T-helper 2 cell treated with Interferon-gamma antibody and Interleukin-4, amounts not matched to agents 100 ng/mL and 5 ng/mL, for 36 hours (primary cell): ENCODE measurements around the gene NME7. TPM values are rescaled to one million over a fixed set of nuclear protein-coding genes. Genes with fewer than 3 reads are reported as not detected.
"Not testable (repeated sequence)": the region's sequence is repeated elsewhere in the genome, so short reads cannot be mapped to it uniquely, and the experiment has no call there.

ENCODE experiments used
- intact Hi-C: fragments of 100-400 bp; cut with micrococcal nuclease; formaldehyde crosslinking; loops from one replicate; pipeline ENCODE4 v1.15.1; 2023
- total RNA-seq: library from RNA; stranded (reverse); gene quantifications from 2 replicates; pipeline ENCODE4 v1.2.3, GENCODE V29; 2022

The NME7 gene
- total RNA-seq, 1 donor from 2014 or later: 19.7 TPM

DNA sequence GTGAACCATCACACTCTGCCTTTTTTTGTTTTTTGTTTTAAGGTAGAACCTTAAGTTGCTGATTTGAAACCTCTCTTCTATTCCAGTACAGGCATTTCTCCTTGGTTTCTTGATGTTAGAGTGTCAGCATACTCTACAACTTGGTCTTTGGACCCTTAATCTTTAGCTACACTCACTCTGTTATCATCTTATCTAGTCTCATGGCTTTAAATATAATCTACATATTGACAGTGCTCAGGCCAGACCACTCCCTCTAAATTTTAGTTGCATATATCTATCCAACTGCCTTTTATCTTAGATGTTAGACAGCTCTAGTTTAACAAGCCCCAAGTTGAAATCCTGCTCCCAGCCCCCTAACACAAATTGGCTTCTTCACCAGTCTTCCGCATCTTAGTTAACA lies 22.1 kb downstream of the NME7 start:
- intact Hi-C loops: loop anchor here (10.0 kb wide), 1 partner anchor 211 kb away; no protein-coding TSS in a partner anchor

DNA sequence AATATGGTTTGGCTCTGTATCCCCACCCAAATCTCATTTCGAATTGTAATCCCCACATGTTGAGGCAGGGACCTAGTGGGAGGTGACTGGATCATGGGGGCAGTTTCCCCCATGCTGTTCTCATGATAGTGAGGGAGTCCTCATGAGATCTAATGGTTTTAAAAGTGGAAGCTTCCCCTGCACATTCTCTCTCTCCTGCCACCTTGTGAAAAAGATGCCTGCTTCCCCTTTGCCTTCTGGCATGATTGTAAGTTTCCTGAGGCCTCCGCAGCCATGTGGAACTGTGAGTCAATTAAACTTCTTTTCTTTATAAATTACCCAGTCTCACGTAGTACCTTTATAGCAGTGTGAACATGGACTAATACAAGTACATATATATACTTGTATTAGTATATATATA lies 25.5 kb downstream of the NME7 start:
- intact Hi-C loops: loop anchor here (10.0 kb wide), 1 partner anchor 207 kb away; no protein-coding TSS in a partner anchor

DNA sequence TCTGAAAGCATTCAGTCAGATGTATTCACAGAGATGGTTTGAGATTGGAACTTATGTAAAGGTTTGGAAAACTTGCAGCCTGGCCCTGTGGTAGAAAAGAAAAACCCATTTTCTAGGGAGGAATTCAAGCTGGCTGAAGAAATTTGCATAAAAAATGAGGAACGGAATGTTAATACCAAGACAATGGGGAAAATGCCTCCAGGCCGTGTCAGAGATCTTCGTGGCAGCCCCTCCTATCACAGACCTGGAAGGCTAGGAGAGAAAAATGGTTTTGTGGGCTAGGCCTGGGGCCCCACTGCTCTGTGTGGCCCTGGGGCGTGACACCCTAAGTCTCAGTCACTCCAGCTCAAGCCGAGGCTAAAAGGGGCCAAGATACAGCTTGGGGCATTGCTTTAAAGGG lies 26.7 kb downstream of the NME7 start:
- intact Hi-C loops: loop anchor here (10.0 kb wide), 1 partner anchor 206 kb away; no protein-coding TSS in a partner anchor

DNA sequence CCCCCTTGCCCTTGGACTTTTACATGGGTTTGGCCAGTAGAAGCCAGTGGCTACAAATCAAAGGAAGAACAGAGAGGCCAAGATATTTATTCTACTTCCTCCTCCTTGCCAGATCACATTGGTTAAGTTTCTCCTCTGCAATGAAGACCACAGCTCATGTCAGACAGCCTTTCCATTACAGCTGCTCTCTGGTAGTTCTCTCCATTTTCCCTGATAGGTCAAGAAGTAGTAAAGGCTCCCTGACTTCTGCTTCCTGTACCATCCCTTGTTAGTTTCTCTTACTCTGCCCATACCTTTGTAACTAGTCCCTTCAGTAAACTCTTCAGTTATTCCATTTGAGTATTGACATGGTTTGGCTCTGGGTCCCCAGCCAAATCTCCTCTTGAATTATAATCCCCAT lies 27.8 kb downstream of the NME7 start:
- intact Hi-C loops: loop anchor here (10.0 kb wide), 1 partner anchor 205 kb away; no protein-coding TSS in a partner anchor

DNA sequence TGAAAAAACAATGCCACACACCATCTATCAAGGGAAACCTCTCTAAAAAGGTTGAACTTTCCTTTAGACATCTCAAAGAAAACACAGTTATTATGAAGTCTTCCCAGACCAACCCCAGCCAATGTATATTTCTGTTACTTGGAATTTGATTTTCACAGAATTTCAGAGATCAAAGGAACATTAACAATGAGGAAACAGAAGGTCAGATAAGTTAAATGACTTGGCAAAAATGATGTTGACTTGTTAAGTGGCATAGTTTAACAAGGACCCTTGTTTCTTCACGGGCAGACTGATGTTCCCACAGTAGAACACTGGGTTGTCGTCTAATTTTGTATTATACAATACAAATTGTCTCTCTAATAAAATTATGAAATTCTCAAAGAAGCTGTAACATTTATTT lies 29.0 kb downstream of the NME7 start:
- intact Hi-C loops: no loop called here

DNA sequence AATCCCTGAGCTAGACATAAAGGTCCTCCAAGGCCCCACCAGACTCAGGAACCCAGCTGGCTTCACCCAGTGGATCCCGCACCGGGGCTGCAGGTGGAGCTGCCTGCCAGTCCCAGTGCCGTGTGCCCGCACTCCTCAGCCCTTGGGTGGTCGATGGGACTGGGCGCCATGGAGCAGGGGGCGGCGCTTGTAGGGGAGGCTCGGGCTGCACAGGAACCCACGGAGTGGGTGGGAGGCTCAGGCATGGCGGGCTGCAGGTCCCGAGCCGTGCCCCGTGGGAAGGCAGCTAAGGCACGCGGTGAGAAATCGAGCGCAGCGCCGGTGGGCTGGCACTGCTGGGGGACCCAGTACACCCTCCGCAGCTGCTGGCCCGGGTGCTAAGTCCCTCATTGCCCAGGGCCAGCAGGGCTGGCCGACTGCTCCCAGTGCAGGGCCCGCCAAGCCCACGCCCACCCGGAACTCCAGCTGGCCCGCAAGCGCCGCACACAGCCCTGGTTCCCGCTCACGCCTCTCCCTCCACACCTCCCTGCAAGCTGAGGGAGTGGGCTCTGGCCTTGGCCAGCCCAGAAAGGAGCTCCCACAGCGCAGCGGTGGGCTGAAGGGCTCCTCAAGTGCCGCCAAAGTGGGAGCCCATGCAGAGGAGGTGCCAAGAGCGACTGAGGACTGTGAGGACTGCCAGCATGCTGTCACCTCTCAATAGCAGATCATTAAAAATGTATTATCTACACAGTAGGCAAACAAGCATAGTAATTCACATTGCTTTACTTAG lies 30.5 kb downstream of the NME7 start:
- intact Hi-C loops: not testable (repeated sequence)

DNA sequence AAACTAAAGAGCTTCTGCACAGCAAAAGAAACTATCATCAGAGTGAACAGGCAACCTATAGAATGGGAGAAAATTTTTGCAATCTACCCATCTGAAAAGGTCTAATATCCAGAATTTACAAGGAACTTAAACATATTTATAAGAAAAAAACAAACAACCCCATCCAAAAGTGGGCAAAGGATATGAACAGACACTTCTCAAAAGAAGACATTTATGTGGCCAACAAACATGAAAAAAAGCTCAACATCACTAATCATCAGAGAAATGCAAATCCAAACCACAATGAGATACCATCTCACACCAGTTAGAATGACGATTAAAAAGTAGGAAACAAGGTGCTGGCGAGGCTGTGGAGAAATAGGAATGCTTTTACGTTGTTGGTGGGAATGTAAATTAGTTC lies 32.9 kb downstream of the NME7 start:
- intact Hi-C loops: not testable (repeated sequence)

DNA sequence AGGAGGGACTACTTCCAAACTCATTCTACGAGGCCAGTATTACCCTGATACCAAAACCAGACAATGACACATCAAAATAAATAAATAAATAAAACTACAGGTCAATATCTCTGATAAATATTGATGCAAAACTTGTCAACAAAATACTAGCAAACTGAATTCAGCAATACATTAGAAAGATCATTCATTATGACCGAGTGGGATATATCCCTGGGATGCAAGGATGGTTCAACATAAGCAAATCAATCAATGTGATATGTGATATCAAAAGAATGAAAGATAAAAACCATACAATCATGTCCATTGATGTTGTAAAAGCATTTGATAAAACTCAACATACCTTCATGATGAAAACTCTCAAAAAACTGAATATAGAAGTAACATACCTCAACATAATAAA lies 36.7 kb downstream of the NME7 start:
- intact Hi-C loops: no loop called here

DNA sequence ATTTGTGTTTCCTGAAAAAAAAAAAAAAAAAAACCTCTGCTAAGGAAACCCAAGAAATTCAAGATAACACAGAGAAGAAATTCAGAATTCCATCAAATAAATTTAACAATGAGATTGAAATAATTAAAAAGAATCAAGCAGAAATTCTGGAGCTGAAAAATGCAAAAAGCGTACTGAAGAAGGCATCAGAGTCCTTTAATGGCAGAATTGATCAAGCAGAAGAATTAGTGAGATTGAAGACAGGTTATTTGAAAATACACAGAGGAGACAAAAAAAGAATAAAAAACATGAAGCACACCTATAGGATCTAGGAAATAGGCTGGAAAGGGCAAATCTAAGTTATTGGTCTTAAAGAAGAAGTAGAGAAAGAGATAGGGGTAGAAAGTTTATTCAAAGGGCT lies 38.2 kb downstream of the NME7 start:
- intact Hi-C loops: no loop called here

DNA sequence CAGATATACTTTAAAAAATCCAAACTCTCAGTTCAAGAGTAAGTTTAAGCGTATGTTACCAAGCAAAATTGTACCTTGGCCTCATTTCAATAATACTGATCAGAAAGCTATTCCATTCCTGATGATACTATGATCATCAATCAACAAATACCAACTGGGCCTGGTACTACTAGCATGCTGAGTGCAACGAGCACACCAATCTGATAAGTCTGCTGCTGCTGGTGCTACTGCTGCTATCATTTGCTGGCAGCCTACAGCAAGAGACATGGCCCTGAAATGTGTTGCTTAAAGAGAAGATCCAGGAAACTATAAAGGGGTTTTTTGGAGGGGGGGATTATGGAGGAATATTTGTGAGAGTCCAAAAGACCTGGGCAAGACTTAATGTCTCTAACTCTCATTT lies 39.7 kb downstream of the NME7 start:
- intact Hi-C loops: no loop called here

DNA sequence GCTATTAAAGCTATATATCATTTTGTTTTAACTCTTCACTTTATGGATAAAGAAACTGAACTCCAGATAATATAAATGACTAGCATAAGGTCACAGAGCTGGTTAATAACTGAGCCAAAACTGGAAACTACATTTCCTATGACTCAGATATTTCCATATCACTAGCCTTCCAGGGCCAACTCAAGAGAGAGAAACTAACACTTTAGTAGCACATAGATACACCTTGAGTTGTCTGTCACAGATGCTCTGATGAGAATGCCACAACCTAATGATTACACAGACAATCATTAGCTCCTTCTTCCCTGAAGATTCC lies 40.7 kb downstream of the NME7 start:
- intact Hi-C loops: no loop called here

DNA sequence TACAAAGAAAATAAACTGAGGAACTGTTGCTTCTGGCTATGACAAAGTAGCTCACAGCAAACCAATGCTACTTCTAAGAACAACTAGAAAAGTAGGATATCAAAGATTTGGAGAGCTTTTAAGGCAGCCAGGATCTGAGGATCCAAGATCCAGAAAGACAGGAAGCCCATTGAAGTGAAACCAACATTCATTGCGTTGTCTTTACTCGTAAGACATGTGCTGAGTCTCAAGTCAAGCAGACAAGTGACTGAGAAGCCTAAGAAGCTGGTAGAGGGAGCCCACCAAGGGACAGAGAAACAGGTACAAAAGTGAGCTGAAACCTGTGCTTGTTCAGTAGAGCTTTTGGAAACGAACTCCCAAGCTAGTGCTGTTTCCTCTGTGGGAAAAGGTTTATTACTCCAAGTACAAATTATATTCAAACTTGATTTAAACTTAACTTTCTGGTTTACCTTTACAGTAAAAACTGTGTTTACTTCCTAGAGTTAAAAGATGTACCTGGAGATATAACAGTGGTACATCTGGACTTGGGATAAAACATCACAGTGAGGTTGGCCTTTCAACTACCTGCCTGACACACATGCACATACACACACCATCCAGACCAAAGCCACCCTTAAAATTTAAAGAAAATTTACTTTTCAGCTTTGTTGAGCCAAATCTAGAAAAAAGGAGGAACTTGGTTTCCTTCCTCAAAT lies 41.2 kb downstream of the NME7 start:
- intact Hi-C loops: no loop called here

DNA sequence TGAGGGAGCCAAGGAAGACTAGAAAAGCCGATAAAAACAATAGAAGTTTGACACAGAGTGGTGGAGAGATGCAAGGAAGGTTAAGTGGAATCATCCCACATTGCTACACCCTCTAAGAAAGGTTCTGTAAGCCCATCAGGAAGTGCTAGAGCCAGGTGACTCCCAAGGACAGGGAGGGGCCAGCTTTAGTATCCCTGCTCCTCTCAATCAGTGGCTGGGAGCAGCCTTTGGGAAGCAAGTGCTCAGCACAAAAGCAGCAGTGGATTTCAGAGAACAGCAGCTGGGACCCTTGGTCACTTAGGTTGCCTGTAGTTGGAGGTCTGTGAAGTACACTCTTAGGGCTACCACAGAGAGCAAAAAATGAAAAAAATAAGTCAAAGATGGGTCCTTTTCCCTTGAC lies 42.5 kb downstream of the NME7 start:
- intact Hi-C loops: no loop called here

DNA sequence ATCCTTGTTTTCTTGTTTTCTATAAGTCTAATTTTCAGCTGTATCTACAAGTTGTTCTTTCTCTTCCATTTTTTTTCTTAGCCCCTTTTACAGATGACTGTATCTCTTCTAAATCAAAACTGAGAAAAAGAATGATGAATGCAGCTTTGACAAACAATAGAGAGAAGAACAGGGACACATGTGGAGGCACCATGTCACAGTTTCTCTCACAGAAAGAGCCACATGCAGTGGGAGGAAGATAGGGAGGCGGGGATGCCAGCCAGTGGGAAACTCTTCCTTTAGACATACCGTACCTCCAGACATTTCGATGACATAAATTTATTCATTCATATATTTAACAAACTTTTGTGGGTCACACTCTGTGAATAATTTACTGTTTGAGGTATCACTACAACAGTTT lies 45.5 kb downstream of the NME7 start:
- intact Hi-C loops: no loop called here

DNA sequence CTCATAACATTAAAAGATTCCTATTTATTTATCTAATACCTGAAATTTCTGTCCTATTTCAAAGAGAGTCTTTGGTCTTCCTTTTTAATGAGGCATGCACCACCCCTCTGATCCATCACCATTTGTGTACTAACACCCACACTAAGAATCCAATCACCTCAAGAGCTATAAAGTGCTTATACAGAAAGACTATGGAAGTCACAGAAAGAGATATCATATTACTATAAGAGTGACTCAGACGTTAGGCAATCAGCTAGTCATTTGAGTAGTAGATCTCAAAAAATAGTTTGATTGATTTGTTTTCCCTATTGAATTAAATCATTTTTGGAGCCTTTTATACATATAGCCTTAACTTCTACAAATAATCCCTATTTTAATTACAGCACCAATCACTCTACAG lies 46.1 kb downstream of the NME7 start:
- intact Hi-C loops: no loop called here

DNA sequence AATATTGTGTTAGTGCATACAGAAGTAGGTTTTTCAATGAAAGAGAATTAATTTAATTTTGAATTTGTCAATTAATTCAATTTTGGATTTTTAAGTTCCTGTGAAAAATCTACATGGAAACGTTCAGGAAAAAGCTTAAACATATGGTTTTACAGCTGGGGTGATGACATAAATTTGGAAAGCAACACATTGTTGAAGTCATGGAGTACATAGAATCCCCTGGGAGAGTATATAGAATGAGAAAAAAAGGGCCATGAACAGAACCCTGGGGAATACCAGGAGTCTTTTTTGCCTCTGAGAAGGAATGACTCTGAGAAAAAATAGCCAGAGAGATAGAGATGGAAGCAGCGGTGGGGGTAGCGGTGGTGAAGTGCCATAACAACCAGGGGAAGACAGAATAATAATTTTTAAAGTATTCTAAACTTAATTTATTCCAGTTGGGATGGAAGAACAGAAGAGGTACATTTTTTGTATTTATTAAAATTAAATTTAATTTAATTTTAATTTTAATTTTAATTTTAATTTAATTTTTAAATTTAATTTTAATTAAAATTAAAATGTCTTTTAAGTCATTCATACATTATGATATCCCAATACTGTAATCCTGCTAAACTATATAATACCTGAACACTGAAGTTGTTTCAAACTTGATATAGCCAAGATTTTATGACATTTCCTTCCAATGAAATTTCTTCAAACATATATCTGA lies 48.9 kb downstream of the NME7 start:
- intact Hi-C loops: no loop called here

DNA sequence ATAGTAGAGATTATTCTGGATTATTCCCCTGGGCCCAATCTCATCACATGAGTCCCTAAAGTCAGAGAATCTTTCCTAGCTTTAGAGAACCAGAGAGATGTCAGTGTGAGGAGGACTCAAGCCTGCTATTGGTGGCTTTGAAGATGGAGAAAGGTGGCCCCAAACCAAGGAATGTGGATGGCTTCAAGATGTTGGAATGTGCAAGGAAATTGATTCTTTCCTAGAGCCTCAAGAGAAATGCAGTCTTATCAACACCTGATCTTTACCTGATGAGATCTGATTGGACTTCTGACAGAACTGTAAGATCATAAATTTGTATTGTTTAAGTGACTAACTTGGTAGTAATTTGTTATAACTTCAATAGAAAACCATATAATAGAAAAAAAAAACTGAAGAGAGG lies 51.0 kb downstream of the NME7 start:
- intact Hi-C loops: no loop called here

DNA sequence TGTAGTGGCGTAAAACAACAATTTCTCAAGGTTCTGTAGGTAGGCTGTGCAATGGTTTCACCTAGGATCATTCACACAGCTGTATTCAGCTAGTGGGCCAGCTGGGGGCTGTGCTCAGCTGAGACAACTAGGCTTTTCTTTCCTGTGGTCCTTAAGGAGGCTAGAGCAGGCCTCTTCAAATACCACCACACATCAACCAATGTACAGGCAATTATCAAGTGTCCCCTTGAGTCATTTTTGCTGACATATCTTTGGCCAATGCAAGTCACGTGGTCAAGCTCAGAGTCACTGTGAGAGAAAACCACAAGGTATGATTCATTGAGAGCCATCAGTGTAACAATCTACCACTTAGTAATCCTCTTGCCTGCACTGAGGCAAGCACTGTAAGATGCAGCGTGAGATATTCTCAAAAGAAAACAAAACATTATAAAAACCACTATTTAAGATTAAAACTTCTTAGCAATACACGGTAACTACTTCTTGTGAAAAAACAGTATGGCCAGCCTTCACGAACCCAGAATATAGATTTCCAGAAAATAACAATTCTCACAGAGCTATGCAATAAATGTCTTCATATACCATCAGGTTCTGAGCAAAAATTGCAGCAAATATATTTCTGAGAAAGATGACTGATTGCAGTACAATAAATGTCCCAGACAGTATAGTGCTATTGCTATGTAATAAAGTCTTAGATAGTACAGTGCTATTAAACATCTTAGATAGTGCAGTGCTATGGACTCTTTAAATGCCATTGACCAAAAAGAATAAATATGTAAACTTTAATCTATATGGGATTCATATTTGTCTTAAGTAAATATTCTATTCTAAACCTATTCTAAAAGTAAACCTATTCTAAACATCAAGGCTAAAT lies 55.3 kb downstream of the NME7 start:
- intact Hi-C loops: loop anchor here (2.0 to 5.0 kb wide), 3 partner anchors 50 to 965 kb away; partner anchors contain the start of gene ATP1B1

DNA sequence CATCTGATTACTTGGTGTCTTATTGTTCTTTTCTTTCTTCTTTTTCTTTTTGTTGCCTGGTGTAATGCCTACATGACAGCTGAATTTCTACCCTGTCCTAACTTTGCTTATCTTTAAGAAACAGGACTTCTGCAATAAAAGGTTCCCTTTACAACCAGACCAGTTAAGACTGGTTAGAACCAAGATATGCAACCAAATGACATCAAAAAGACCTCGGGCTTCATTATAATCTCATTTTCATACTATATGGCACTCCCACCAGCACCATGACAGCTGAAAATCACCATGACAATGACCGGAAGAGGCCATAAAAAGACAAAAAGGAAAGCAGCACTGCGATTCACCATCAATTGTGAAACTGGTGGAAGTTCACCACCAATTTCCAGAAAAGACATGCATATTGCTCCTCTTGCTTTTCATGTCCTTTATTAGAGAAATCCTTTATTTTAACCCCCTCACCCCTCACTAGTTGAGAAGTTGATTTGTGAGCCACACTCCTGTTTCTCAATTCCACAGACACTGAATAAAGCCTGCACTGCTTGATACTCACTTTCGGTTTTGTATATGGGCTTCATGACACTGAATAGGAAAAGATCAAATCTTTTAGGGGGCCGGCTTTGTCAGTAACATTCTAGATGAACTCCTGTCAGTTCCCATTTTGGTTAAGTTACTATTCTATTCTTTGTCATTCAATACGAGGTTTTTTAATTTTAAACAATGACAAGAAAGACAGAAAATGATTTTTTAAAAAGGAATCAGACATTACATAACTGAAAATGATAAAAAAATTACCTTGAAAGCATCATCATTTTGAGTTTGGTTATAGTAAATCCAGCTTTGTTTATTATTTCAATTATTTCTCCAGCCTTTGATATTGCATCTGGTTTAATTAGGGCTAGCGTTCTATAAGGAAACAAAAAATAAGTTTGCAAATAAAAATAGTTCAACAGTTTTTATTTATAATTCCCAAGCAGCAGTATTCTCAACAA lies 58.1 kb downstream of the NME7 start:
- intact Hi-C loops: loop anchor here (5.0 kb wide), 1 partner anchor 962 kb away; no protein-coding TSS in a partner anchor
